Middle frontal gyrus (tissue), 1 donor: ENCODE measurements around the gene MLF2.

Experiments used
- DNase-seq: peaks from one replicate; pipeline ENCODE4 v3.0.0-alpha.2; 2015; ENCODE audit warnings: low spot score; ENCODE audit errors: extremely low spot score

The MLF2 gene

GRCh38 chr12:6778574-6779550 is 25.9 kb upstream of the MLF2 start:
- DNase-seq, result peak; percentile 75

- no peak for DNase-seq
Measured at GRCh38 chr12:6778217-6778573, 25.3 kb upstream of the MLF2 start.

GRCh38 chr12:6777386-6777785 is 24.4 kb upstream of the MLF2 start:
- no peak for DNase-seq

- DNase-seq, result no peak
Measured at GRCh38 chr12:6775185-6776174, 22.5 kb upstream of the MLF2 start.

- DNase-seq, result no peak
Measured at GRCh38 chr12:6774499-6775062, 21.6 kb upstream of the MLF2 start.

DNA sequence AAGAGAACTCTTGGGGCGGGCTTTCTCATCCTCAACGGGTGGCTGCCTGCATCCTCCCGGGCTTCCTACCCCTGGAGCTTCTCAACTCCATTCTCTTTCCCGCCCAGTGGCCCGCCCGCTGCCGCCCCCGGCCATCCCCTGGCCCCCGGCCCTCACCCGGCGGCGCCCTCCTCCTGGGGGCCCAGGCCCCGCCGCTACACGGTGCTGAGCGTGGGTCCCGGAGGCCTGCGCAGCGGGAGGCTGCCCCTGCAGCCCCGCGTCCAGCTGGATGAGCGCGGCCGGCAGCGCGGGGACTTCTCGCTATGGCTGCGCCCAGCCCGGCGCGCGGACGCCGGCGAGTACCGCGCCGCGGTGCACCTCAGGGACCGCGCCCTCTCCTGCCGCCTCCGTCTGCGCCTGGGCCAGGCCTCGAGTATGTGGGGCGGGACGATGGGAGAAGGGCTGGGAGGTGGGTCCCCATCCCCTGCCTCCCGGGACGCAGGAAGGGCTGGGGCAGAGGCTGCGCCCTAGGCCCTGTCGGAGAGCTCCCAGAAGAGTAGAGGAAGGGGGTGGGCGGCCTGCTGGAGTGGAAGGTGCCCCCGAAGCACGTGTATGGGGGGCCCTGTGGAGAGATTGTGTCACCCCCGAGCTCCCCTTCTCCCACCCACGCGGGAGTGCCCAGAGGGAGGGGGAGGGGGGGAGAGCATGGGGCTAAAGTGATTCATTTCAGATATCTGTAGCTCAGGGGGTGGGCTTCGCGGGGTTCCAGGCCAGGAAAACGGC is 20.8 kb upstream of the MLF2 start:
- no peak for DNase-seq

- no peak for DNase-seq
Measured at GRCh38 chr12:6772726-6773589, 20.0 kb upstream of the MLF2 start.

DNA sequence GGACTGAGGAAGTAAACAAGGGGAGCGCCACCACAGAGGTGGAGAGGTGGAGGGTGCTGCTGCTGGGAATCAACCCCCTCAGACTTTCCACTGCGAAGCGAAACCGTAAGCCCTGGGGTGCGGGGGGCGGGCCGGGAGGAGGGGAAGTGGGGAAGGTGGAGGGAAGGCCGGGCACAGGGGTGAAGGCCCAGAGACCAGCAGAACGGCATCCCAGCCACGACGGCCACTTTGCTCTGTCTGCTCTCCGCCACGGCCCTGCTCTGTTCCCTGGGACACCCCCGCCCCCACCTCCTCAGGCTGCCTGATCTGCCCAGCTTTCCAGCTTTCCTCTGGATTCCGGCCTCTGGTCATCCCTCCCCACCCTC is 19.4 kb upstream of the MLF2 start, which contains the start of gene LAG3:
Gene LAG3, plus strand, starts transcription at position 190 of the 365 bp plus-strand sequence. CDS start 333 bp downstream, outside the sequence.
- no peak for DNase-seq

GRCh38 chr12:6771509-6772330 is 18.8 kb upstream of the MLF2 start:
- no peak for DNase-seq

DNA sequence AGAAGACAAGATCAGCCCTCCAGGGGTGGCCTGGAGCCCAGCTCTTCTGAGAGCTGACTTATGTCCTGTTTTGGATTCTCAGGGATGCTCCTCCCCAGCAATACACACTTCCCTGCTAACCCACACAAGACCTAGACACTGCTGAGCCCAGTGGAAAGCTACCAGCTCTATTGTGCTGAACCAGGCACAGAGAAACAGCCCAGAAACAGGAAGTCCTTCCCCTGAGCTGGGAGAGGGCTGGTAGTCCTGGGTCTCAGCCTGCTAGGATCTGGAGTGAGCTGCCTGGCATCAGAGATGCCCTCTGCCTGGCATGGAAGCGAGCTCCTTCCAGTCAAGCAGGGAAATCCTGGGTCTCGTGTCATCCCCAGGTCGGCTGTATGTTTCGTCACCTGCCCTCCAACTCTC is 18.2 kb upstream of the MLF2 start:
- DNase-seq, result no peak

GRCh38 chr12:6770600-6770999 is 17.7 kb upstream of the MLF2 start:
- no peak for DNase-seq

- no peak for DNase-seq
Measured at GRCh38 chr12:6770094-6770493, 17.2 kb upstream of the MLF2 start.

- DNase-seq, result no peak
Measured at GRCh38 chr12:6769666-6770065, 16.7 kb upstream of the MLF2 start.

DNA sequence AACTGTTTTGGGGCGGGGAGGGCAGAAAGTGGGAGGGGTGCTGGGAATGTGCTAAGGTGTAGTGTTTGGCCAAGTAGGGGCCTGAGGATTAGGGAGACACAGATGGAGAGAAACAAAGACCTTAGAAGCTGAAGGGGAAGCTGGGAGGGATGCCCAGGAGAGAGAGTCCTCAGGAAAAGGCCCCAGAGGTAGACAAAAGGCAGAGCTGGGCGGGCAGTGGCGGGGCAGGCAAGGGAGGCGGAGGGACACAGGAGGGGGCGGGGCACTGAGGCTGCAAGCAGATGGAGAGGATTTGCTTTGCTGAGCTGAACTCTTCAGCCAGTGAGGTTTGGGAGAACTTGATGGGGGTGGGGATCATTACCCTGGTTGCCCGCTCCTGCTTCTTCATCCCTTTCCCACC is 16.0 kb upstream of the MLF2 start:
- DNase-seq, result no peak

DNA sequence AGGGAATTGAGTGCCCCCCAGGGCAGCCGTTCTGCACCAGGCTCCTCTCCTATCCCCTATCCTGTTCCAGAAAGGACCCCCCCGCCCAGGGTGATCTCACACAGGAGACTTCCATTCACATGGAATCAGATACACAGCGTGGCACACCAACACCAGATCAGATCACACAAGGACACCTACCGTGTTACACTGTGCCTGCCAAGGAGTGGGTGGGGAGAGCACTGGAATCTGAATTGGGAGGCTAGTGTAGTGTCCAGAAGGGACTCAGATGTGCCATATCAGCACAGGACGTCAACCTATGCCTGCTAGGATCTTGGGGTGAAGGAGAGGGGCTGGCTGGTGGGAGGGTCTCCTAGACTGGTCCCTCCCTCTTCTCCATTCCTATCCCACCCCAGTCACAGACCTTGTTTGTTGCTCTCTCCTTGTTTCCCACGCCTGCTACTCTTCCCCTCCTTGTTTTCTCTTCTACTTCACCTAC is 15.5 kb upstream of the MLF2 start:
- no peak for DNase-seq

- DNase-seq, result no peak
Measured at GRCh38 chr12:6767353-6768319, 14.7 kb upstream of the MLF2 start.

DNA sequence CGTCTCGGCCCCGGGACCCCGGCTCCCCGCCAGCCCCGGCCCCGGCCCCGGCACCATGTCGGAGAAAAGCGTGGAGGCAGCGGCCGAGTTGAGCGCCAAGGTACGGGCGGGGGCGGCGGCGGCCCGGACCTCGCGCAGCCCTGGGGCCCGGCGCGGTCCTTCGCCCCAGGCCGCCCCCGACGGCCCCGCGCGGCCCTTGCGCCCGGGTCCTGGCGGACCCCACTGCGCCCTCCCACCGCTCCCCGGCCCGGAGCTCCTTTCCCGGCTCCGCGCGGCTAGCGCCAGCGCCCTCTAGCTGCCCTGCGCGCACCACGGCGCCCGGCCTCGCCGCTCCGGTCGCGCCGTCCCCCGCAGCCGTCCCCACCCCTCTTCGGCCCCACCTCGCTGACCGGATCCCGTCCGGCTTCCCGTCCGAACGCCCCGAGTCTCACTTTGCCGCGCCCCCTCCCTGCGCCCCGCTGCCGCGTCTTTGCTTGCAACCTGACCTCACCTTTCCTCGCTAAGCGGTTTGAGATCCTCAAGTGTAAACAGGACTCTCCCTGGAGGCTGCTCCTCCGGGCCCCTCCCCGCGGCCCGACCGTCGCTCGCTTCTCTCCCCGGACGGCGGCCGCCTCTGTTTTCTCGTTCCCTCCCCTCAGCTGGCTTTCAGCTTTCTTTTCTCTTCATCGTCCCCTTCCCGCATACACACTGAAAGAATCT is 13.9 kb upstream of the MLF2 start:
- DNase-seq, result no peak
